Fibroblast of the aortic adventitia (primary cell): ENCODE data around the gene WNT5A. TPM values are rescaled to one million over a fixed set of nuclear protein-coding genes. Genes with fewer than 3 reads are reported as not detected.

ENCODE experiments used
- DNase-seq: peaks from one replicate; pipeline ENCODE4 v3.0.0-alpha.2; 2010; ENCODE audit warnings: low read depth
- H3K4me3 ChIP-seq: 2 replicates; pipeline ENCODE4 v1.5.1; 2011; ENCODE audit warnings: low read depth, mild to moderate bottlenecking, control low read depth, low read length, moderate library complexity
- CTCF ChIP-seq: IDR thresholded peaks from 2 replicates; pipeline ENCODE4 v1.5.1; 2011; ENCODE audit warnings: mild to moderate bottlenecking, low read length, control low read depth, inconsistent platforms; ENCODE audit not compliant: insufficient read depth
- total RNA-seq: library from RNA; depleted of rRNA; stranded (reverse); fragments of >200 nt; gene quantifications from 2 replicates; pipeline ENCODE4 v1.2.3, GENCODE V29; 2012; ENCODE audit warnings: low replicate concordance

The WNT5A gene
- total RNA-seq, 1 donor, result 42.4 TPM

DNA sequence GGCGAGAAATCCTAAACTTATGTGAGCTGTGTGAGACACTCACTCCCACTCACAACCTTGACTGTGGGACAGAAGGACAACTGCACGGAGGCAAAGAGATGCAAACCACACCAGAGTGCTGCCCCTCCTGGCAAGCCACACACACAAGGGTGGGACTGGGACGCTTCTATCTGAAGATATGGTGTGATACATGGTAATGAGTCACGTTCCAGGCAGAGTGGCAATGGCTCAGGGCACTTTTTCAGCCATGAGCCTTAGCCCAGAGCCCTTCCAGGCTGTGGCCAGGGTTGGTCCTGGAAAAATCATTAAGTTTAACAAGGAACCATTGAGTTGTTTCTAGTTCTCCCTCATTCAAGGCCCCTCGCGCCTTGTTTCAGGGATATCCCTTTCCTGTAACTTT is 56.1 kb downstream of the WNT5A start:
- no peak for TF ChIP-seq CTCF
- H3K4me3 ChIP-seq, result no peak overlapping the region
- DNase-seq, result no peak

GRCh38 chr3:55427739-55428138 is 59.4 kb downstream of the WNT5A start:
- TF ChIP-seq CTCF, result no peak
- H3K4me3 ChIP-seq, result no peak overlapping the region
- DNase-seq, result no peak

GRCh38 chr3:55426486-55426885 is 60.6 kb downstream of the WNT5A start:
- no peak overlapping the region for H3K4me3 ChIP-seq
- DNase-seq, result no peak
- TF ChIP-seq CTCF, result no peak

DNA sequence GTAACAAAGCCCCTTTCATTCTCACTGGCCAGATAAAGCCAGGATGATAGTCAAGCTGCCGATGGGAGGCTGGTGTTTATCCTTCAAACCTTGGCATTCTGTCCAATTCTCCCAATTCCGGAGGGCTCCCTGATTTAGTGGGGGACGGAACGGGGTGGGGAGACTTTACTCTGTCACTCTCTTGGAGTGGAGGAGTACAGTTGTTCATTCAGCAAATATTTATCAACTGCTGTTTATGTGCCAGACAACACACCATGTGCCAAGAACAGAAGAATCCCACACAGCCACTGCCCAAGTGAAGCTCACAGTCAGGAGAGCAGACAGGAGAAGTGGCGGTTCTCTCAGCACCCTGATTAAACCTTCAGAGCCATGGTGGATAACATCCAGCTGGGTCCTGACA is 63.3 kb downstream of the WNT5A start:
- no peak overlapping the region for H3K4me3 ChIP-seq
- TF ChIP-seq CTCF, result no peak
- no peak for DNase-seq

- DNase-seq, result no peak
- TF ChIP-seq CTCF, result no peak
- H3K4me3 ChIP-seq, result no peak overlapping the region
Measured at GRCh38 chr3:55417211-55417610, 69.9 kb downstream of the WNT5A start.

DNA sequence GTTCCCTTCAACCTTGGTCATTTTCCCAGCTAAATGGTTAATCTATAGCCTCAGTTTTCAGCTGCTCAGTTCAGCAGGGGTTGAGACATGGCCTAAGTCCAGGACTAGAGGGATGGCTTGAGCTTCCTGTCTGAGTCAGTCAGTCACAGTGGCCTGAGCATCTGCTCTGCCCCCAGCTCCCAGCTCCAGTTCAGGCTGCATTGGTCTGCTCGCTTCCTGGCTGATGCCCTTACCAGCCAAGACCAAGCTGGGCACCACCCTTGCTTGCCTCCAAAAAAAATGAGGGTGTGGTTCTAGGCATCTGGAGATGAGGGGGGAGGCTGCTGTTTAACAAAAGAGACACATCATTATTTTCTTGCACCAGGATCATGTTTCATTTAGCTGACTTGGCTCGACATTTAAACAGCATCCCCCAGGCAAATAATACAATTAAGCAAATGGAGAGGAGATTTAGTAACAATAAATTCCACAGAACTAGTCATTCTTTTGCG is 70.7 kb downstream of the WNT5A start:
- DNase-seq, result peak; percentile 78
- H3K4me3 ChIP-seq, result no peak overlapping the region
- no peak for TF ChIP-seq CTCF
